Activated naive CD4-positive, alpha-beta T cell treated with anti-CD3 and anti-CD28 coated beads, Interleukin-2, amount 50 U/mL, for 24 hours (primary cell): ENCODE results near the gene NSMCE1.

Experiments
- H3K27ac Mint-ChIP-seq: one replicate; pipeline ENCODE4 v1.8.0; 2021; ENCODE audit warnings: mild to moderate bottlenecking, mixed read lengths
- H3K27me3 Mint-ChIP-seq: one replicate; pipeline ENCODE4 v1.8.0; 2021; ENCODE audit warnings: mixed read lengths
- H3K36me3 Mint-ChIP-seq: one replicate; pipeline ENCODE4 v1.8.0; 2021; ENCODE audit warnings: mixed read lengths
- H3K4me1 Mint-ChIP-seq: one replicate; pipeline ENCODE4 v1.8.0; 2021; ENCODE audit warnings: mixed read lengths
- H3K4me3 Mint-ChIP-seq: one replicate; pipeline ENCODE4 v1.8.0; 2021; ENCODE audit warnings: mild to moderate bottlenecking, mixed read lengths
- H3K9me3 Mint-ChIP-seq: one replicate; pipeline ENCODE4 v1.8.0; 2021; ENCODE audit warnings: mixed read lengths

The NSMCE1 gene

GRCh38 chr16:27245276-27246172 lies 23.0 kb downstream of the NSMCE1 start:
- Mint-ChIP-seq H3K9me3 (no peaks in the 10 kb centered on the region), H3K4me3 (no peak overlapping the region), H3K4me1 (peaks cover 90% of the 10 kb centered on the region), H3K27me3 (no peaks in the 10 kb centered on the region), H3K36me3 (peaks cover 26% of the 10 kb centered on the region), H3K27ac (peak overlapping the region; percentile 81)

- peaks cover 24% of the 10 kb centered on the region for H3K36me3 Mint-ChIP-seq
- peak overlapping the region; percentile 80 for H3K27ac Mint-ChIP-seq
- peak overlapping the region; percentile 8 for H3K4me3 Mint-ChIP-seq
- no peaks in the 10 kb centered on the region for H3K9me3 Mint-ChIP-seq
- H3K27me3 Mint-ChIP-seq, result no peaks in the 10 kb centered on the region
- H3K4me1 Mint-ChIP-seq, result peaks cover 91% of the 10 kb centered on the region
These were observed 24.2 kb downstream of the NSMCE1 start for GRCh38 chr16:27244363-27244755.

- peaks cover 94% of the 10 kb centered on the region for H3K4me1 Mint-ChIP-seq
- H3K27me3 Mint-ChIP-seq, result no peaks in the 10 kb centered on the region
- H3K9me3 Mint-ChIP-seq, result no peaks in the 10 kb centered on the region
- H3K27ac Mint-ChIP-seq, result peak overlapping the region; percentile 80
- H3K4me3 Mint-ChIP-seq, result peak overlapping the region; percentile 8
- H3K36me3 Mint-ChIP-seq, result peaks cover 24% of the 10 kb centered on the region
These were observed 24.7 kb downstream of the NSMCE1 start for GRCh38 chr16:27243725-27244362.

- H3K4me1 Mint-ChIP-seq, result peaks cover 96% of the 10 kb centered on the region
These were observed 25.5 kb downstream of the NSMCE1 start for GRCh38 chr16:27242868-27243590.

GRCh38 chr16:27242398-27242797 lies 26.2 kb downstream of the NSMCE1 start:
- H3K9me3 Mint-ChIP-seq, result no peaks in the 10 kb centered on the region
- no peaks in the 10 kb centered on the region for H3K27me3 Mint-ChIP-seq
- H3K27ac Mint-ChIP-seq, result peak overlapping the region; percentile 69
- H3K4me1 Mint-ChIP-seq, result peaks cover 96% of the 10 kb centered on the region
- peak overlapping the region; percentile 60 for H3K4me3 Mint-ChIP-seq
- peaks cover 16% of the 10 kb centered on the region for H3K36me3 Mint-ChIP-seq

More at GRCh38 chr16:27242868-27243590, 25.5 kb downstream of the NSMCE1 start:
- no peaks in the 10 kb centered on the region for H3K27me3 Mint-ChIP-seq
- peak overlapping the region; percentile 69 for H3K27ac Mint-ChIP-seq
- no peaks in the 10 kb centered on the region for H3K9me3 Mint-ChIP-seq
- H3K4me3 Mint-ChIP-seq, result peak overlapping the region; percentile 60
- peaks cover 20% of the 10 kb centered on the region for H3K36me3 Mint-ChIP-seq

GRCh38 chr16:27241658-27242057 lies 26.9 kb downstream of the NSMCE1 start:
- no peak overlapping the region for H3K4me3 Mint-ChIP-seq
- peak overlapping the region; percentile 68 for H3K27ac Mint-ChIP-seq
- no peaks in the 10 kb centered on the region for H3K27me3 Mint-ChIP-seq
- H3K36me3 Mint-ChIP-seq, result peaks cover 12% of the 10 kb centered on the region
- peaks cover 96% of the 10 kb centered on the region for H3K4me1 Mint-ChIP-seq
- H3K9me3 Mint-ChIP-seq, result no peaks in the 10 kb centered on the region

GRCh38 chr16:27240948-27241531 lies 27.5 kb downstream of the NSMCE1 start:
- peaks cover 92% of the 10 kb centered on the region for H3K4me1 Mint-ChIP-seq
- H3K4me3 Mint-ChIP-seq, result no peak overlapping the region
- peak overlapping the region; percentile 68 for H3K27ac Mint-ChIP-seq
- H3K36me3 Mint-ChIP-seq, result peaks cover 12% of the 10 kb centered on the region
- no peaks in the 10 kb centered on the region for H3K9me3 Mint-ChIP-seq
- no peaks in the 10 kb centered on the region for H3K27me3 Mint-ChIP-seq

- Mint-ChIP-seq H3K4me1 (peaks cover 92% of the 10 kb centered on the region), H3K27me3 (no peaks in the 10 kb centered on the region), H3K27ac (peak overlapping the region; percentile 82), H3K36me3 (peaks cover 8% of the 10 kb centered on the region), H3K9me3 (no peaks in the 10 kb centered on the region), H3K4me3 (no peak overlapping the region)
These were observed 28.5 kb downstream of the NSMCE1 start for GRCh38 chr16:27239906-27240655.

GRCh38 chr16:27239026-27239425 lies 29.5 kb downstream of the NSMCE1 start:
- peaks cover 7% of the 10 kb centered on the region for H3K36me3 Mint-ChIP-seq
- no peaks in the 10 kb centered on the region for H3K27me3 Mint-ChIP-seq
- H3K27ac Mint-ChIP-seq, result peak overlapping the region; percentile 100
- peaks cover 92% of the 10 kb centered on the region for H3K4me1 Mint-ChIP-seq
- no peaks in the 10 kb centered on the region for H3K9me3 Mint-ChIP-seq
- H3K4me3 Mint-ChIP-seq, result no peak overlapping the region

GRCh38 chr16:27238591-27238990 lies 30.0 kb downstream of the NSMCE1 start:
- peak overlapping the region; percentile 100 for H3K27ac Mint-ChIP-seq
- H3K36me3 Mint-ChIP-seq, result peaks cover 7% of the 10 kb centered on the region
- peak overlapping the region; percentile 84 for H3K4me3 Mint-ChIP-seq
- no peaks in the 10 kb centered on the region for H3K27me3 Mint-ChIP-seq
- no peaks in the 10 kb centered on the region for H3K9me3 Mint-ChIP-seq
- peaks cover 92% of the 10 kb centered on the region for H3K4me1 Mint-ChIP-seq

- no peaks in the 10 kb centered on the region for H3K27me3 Mint-ChIP-seq
- peak overlapping the region; percentile 100 for H3K27ac Mint-ChIP-seq
- peak overlapping the region; percentile 84 for H3K4me3 Mint-ChIP-seq
- H3K9me3 Mint-ChIP-seq, result no peaks in the 10 kb centered on the region
- H3K4me1 Mint-ChIP-seq, result peaks cover 92% of the 10 kb centered on the region
- peaks cover 7% of the 10 kb centered on the region for H3K36me3 Mint-ChIP-seq
These were observed 30.5 kb downstream of the NSMCE1 start for GRCh38 chr16:27238016-27238587.

- Mint-ChIP-seq H3K27ac (peak overlapping the region; percentile 100), H3K4me3 (peak overlapping the region; percentile 84), H3K9me3 (no peaks in the 10 kb centered on the region), H3K27me3 (no peaks in the 10 kb centered on the region), H3K36me3 (peaks cover 7% of the 10 kb centered on the region), H3K4me1 (peaks cover 92% of the 10 kb centered on the region)
These were observed 31.2 kb downstream of the NSMCE1 start for GRCh38 chr16:27237219-27238015.

- Mint-ChIP-seq H3K9me3 (no peaks in the 10 kb centered on the region), H3K27ac (peak overlapping the region; percentile 100), H3K27me3 (no peaks in the 10 kb centered on the region), H3K36me3 (peaks cover 11% of the 10 kb centered on the region), H3K4me3 (peak overlapping the region; percentile 84), H3K4me1 (peaks cover 92% of the 10 kb centered on the region)
These were observed 31.8 kb downstream of the NSMCE1 start for GRCh38 chr16:27236635-27237218.

- Mint-ChIP-seq H3K4me1 (peaks cover 92% of the 10 kb centered on the region), H3K27me3 (no peaks in the 10 kb centered on the region), H3K4me3 (peak overlapping the region; percentile 80), H3K9me3 (no peaks in the 10 kb centered on the region), H3K27ac (peak overlapping the region; percentile 100), H3K36me3 (peaks cover 13% of the 10 kb centered on the region)
These were observed 32.7 kb downstream of the NSMCE1 start for GRCh38 chr16:27235938-27236245.
